NCI-H2171 treated with DMSO at 0.1 percent for 48 hours (cell line): ENCODE data around the gene SLC38A2.

Source experiments
- DNase-seq: peaks from one replicate; lab custom pipeline; 2025; lab: John Stamatoyannopoulos, UW

SLC38A2 gene

GRCh38 chr12:46391630-46392029 is 19.1 kb upstream of the SLC38A2 start:
- no peak for DNase-seq

- DNase-seq = no peak
These were observed 18.3 kb upstream of the SLC38A2 start for GRCh38 chr12:46390881-46391280.

GRCh38 chr12:46390304-46390703 is 17.7 kb upstream of the SLC38A2 start:
- DNase-seq = no peak

- DNase-seq = no peak
These were observed 16.6 kb upstream of the SLC38A2 start for GRCh38 chr12:46389031-46389616.

GRCh38 chr12:46388427-46389021 is 16.0 kb upstream of the SLC38A2 start:
- no peak for DNase-seq

GRCh38 chr12:46387670-46388069 is 15.1 kb upstream of the SLC38A2 start:
- no peak for DNase-seq

GRCh38 chr12:46386877-46387629 is 14.5 kb upstream of the SLC38A2 start:
- no peak for DNase-seq

GRCh38 chr12:46386360-46386867 is 13.8 kb upstream of the SLC38A2 start:
- DNase-seq = no peak

GRCh38 chr12:46385438-46385837 is 12.9 kb upstream of the SLC38A2 start:
- DNase-seq = no peak

- no peak for DNase-seq
These were observed 12.1 kb upstream of the SLC38A2 start for GRCh38 chr12:46384451-46385309.

GRCh38 chr12:46383654-46384450 is 11.3 kb upstream of the SLC38A2 start:
- peak; percentile 62 for DNase-seq

- peak; percentile 93 for DNase-seq
These were observed 10.5 kb upstream of the SLC38A2 start for GRCh38 chr12:46382964-46383653.

GRCh38 chr12:46382408-46382963 is 9.9 kb upstream of the SLC38A2 start:
- DNase-seq = no peak

- no peak for DNase-seq
These were observed 8.3 kb upstream of the SLC38A2 start for GRCh38 chr12:46380881-46381280.

GRCh38 chr12:46380022-46380796 is 7.6 kb upstream of the SLC38A2 start:
- DNase-seq = no peak

- DNase-seq = no peak
These were observed 6.8 kb upstream of the SLC38A2 start for GRCh38 chr12:46379352-46379751.

GRCh38 chr12:46378530-46378929 is 6.0 kb upstream of the SLC38A2 start:
- DNase-seq = no peak

GRCh38 chr12:46377678-46378077 is 5.1 kb upstream of the SLC38A2 start:
- no peak for DNase-seq

GRCh38 chr12:46376579-46376978 is 4.0 kb upstream of the SLC38A2 start:
- no peak for DNase-seq

GRCh38 chr12:46374711-46375110 is 2.1 kb upstream of the SLC38A2 start:
- no peak for DNase-seq
